ENCODE data around the gene FMNL2. TPM values are rescaled to one million over a fixed set of nuclear protein-coding genes. Genes with fewer than 3 reads are reported as not detected.

Gene FMNL2
- total RNA-seq, 1 experiment from 2014 or later: 38.2 TPM

DNA sequence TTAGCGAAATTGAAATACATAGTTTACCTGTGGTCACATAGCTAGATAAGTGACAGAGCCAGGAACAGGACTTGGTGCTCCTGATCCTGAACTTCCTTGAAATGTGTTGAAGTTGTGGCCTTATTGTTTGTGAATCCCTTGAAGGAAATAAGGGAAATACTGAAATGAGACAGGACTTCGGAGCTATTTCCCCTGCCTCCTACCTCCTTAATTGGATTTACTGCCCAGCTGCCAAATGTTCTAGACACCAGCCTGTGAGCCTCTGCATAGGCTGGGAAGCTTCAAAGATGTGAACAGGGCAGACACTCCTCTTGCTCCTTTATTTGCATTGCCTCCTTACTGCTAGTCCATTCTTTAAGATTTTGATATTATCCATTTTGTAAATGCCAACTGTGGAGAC is 247.1 kb downstream of the FMNL2 start:
- Histone ChIP-seq H3K36me3 (ENCODE audit: control insufficient read depth, insufficient read depth, low read length) (no peaks in the 10 kb centered on the region), H3K27me3 (replicated peaks; ENCODE audit: control insufficient read depth, insufficient read depth, low read length) (no peaks in the 10 kb centered on the region), H3K4me3 (ENCODE audit: low read depth, low read length) (no peak overlapping the region), H3K9me3 (no peaks in the 10 kb centered on the region), H3K4me1 (no peaks in the 10 kb centered on the region)
- H3K36me3 Mint-ChIP-seq (ENCODE audit: insufficient read depth, unreplicated experiment): peaks cover 12% of the 10 kb centered on the region
- H3K9me3 Mint-ChIP-seq (ENCODE audit: unreplicated experiment): no peaks in the 10 kb centered on the region
- no peak overlapping the region for H3K4me3 Mint-ChIP-seq (ENCODE audit: unreplicated experiment)
- BruUV-seq (replicated peaks): no TSS peak
- TF ChIP-seq, protein P1, sequence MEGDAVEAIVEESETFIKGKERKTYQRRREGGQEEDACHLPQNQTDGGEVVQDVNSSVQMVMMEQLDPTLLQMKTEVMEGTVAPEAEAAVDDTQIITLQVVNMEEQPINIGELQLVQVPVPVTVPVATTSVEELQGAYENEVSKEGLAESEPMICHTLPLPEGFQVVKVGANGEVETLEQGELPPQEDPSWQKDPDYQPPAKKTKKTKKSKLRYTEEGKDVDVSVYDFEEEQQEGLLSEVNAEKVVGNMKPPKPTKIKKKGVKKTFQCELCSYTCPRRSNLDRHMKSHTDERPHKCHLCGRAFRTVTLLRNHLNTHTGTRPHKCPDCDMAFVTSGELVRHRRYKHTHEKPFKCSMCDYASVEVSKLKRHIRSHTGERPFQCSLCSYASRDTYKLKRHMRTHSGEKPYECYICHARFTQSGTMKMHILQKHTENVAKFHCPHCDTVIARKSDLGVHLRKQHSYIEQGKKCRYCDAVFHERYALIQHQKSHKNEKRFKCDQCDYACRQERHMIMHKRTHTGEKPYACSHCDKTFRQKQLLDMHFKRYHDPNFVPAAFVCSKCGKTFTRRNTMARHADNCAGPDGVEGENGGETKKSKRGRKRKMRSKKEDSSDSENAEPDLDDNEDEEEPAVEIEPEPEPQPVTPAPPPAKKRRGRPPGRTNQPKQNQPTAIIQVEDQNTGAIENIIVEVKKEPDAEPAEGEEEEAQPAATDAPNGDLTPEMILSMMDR (IDR thresholded peaks at IDR 0.05; ENCODE audit: insufficient read depth in 1 of 2, low read depth in 1 of 2, low read length in 1 of 2, severe bottlenecking in 1 of 2, unreplicated experiment in 1 of 2): no peak
- no peak for DNase-seq
- H3K4me1 Mint-ChIP-seq (ENCODE audit: low read depth, unreplicated experiment): no peaks in the 10 kb centered on the region
- H3K27me3 Mint-ChIP-seq (ENCODE audit: insufficient read depth, unreplicated experiment): no peaks in the 10 kb centered on the region
- ChIA-PET CTCF (no interaction called here), POLR2A (no interaction called here)
- H3K27ac Mint-ChIP-seq (ENCODE audit: unreplicated experiment): no peak overlapping the region
- intact Hi-C loops (cut with micrococcal nuclease; ENCODE audit: unreplicated experiment): no loop called here

DNA sequence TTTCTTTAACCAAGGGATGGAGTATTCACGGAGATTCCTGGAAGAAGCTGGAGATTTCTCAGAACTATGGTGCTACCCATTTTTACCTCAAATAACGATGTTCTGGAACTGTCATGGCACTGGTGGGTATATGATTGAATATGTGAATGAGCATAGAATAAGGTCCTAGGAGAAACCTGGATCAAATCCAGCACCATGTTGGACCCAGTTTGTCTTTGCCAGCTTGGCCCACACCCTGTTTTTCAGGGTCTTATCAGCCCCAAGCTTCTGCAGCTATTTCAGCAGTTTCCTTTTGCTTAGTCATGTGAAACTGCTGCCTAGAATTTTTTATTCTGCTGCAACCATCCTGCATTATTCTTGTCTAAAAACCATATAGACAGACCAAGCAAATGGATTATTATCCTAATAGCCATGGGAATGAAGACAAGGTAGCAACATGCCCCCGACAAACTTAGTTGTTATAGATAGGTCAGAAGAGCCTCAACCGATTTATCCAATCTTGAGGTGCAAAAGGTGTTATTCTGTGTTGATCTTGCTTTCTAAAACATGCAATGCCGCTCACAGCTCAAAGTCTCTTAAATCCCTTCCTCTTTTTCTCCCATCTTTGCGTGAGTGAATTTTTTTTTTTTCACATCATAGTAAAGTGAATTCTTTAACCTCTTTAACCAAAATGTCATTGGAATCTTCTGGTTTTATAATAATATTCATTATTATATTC is 248.7 kb downstream of the FMNL2 start:
- intact Hi-C loops (cut with micrococcal nuclease; ENCODE audit: unreplicated experiment): no loop called here
- TF ChIP-seq, protein P1 (IDR thresholded peaks at IDR 0.05; ENCODE audit: insufficient read depth in 1 of 2, low read depth in 1 of 2, low read length in 1 of 2, severe bottlenecking in 1 of 2, unreplicated experiment in 1 of 2): no peak

DNA sequence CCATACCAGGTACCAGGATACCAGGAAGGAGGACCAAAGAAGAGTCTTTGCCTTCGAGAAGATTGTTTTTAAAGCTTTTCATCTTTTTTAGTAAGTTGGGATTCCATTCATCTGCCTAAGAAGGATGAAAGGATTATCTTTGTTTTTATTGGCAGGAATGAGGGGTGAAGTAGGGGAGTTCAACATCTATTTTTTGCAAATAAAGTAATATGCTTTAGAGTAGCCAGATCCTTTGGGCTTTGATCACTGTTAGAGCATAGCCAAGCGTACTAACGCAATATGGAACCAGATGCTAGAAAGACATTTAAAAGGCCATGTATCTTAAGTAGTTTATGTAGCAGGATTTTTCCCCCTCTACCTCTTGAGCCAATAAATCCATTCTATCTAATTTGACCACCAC is 249.3 kb downstream of the FMNL2 start:
- Mint-ChIP-seq H3K36me3 (ENCODE audit: insufficient read depth, unreplicated experiment) (peaks cover 17% of the 10 kb centered on the region), H3K9me3 (ENCODE audit: unreplicated experiment) (no peaks in the 10 kb centered on the region), H3K27me3 (ENCODE audit: insufficient read depth, unreplicated experiment) (no peaks in the 10 kb centered on the region), H3K27ac (ENCODE audit: unreplicated experiment) (no peak overlapping the region), H3K4me1 (ENCODE audit: low read depth, unreplicated experiment) (no peaks in the 10 kb centered on the region), H3K4me3 (ENCODE audit: unreplicated experiment) (no peak overlapping the region)
- Histone ChIP-seq H3K4me3 (ENCODE audit: low read depth, low read length) (no peak overlapping the region), H3K9me3 (no peaks in the 10 kb centered on the region), H3K27me3 (replicated peaks; ENCODE audit: control insufficient read depth, insufficient read depth, low read length) (no peaks in the 10 kb centered on the region), H3K4me1 (no peaks in the 10 kb centered on the region), H3K36me3 (ENCODE audit: control insufficient read depth, insufficient read depth, low read length) (no peaks in the 10 kb centered on the region)
- no peak for DNase-seq
- POLR2A ChIA-PET: no interaction called here
- CTCF ChIA-PET: no interaction called here
- BruUV-seq (replicated peaks): no TSS peak
- intact Hi-C loops (cut with micrococcal nuclease; ENCODE audit: unreplicated experiment): no loop called here
- TF ChIP-seq, protein P1 (IDR thresholded peaks at IDR 0.05; ENCODE audit: insufficient read depth in 1 of 2, low read depth in 1 of 2, low read length in 1 of 2, severe bottlenecking in 1 of 2, unreplicated experiment in 1 of 2): no peak

More for the DNA sequence above, 248.7 kb downstream of the FMNL2 start:
- Mint-ChIP-seq H3K27me3 (ENCODE audit: insufficient read depth, unreplicated experiment) (no peaks in the 10 kb centered on the region), H3K9me3 (ENCODE audit: unreplicated experiment) (no peaks in the 10 kb centered on the region), H3K36me3 (ENCODE audit: insufficient read depth, unreplicated experiment) (peaks cover 12% of the 10 kb centered on the region), H3K27ac (ENCODE audit: unreplicated experiment) (no peak overlapping the region), H3K4me3 (ENCODE audit: unreplicated experiment) (no peak overlapping the region), H3K4me1 (ENCODE audit: low read depth, unreplicated experiment) (no peaks in the 10 kb centered on the region)
- no peaks in the 10 kb centered on the region for H3K4me1 ChIP-seq
- BruUV-seq (replicated peaks): no TSS peak
- POLR2A ChIA-PET: no interaction called here
- no peaks in the 10 kb centered on the region for H3K36me3 ChIP-seq (ENCODE audit: control insufficient read depth, insufficient read depth, low read length)
- DNase-seq: no peak
- no peak overlapping the region for H3K4me3 ChIP-seq (ENCODE audit: low read depth, low read length)
- no peaks in the 10 kb centered on the region for H3K27me3 ChIP-seq (replicated peaks; ENCODE audit: control insufficient read depth, insufficient read depth, low read length)
- CTCF ChIA-PET: interaction anchor here (0.7 kb wide), 1 partner anchor 1921 kb away, joined by 3 read pairs; no protein-coding TSS in a partner anchor
- no peaks in the 10 kb centered on the region for H3K9me3 ChIP-seq
